ENCODE measurements around the gene NAA11.

GRCh38 chr4:79294064-79294463, 31.8 kb downstream of the NAA11 start:
- TF ChIP-seq CTCF (IDR thresholded peaks at IDR 0.05; ENCODE audit: borderline replicate concordance, extremely low read depth, low read length, poor library complexity, severe bottlenecking) (no peak), EZH2 (IDR thresholded peaks at IDR 0.05; ENCODE audit: borderline replicate concordance, low read depth, low read length, severe bottlenecking) (no peak)
